ENCODE data around the gene LIPC.

The LIPC gene

DNA sequence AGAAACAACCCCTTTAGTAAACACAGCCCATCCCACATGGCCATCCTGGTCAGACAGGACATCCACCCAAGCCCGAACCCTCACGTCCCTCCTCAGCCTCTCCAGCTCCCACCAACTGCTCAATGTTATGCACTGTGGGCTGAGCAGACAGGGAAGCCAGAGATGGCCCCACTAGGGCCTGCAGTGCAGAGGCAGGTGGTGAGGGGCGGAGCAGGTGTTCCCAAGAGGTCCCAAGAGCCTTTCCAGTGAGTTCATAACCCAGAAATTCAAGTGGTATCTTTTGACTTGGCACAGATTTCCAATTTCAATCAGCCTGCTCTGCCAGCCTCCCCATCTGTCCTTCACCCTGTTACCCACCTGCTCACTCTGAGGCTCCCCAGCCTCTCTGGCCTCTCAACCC lies 130.3 kb downstream of the LIPC start:
- no peak overlapping the region for H3K9ac ChIP-seq (ENCODE audit: low read length)
- H3K4me1 ChIP-seq (ENCODE audit: control insufficient read depth, insufficient read depth, low read length): no peaks in the 10 kb centered on the region
- no peak overlapping the region for H3K4me3 ChIP-seq (ENCODE audit: low read length)
- no peak overlapping the region for H3K27ac ChIP-seq (ENCODE audit: low read depth, low read length)
- H3K36me3 ChIP-seq (ENCODE audit: control insufficient read depth, insufficient read depth, low read length): no peaks in the 10 kb centered on the region
- no peaks in the 10 kb centered on the region for H3K27me3 ChIP-seq (ENCODE audit: control insufficient read depth, insufficient read depth, low read length)

DNA sequence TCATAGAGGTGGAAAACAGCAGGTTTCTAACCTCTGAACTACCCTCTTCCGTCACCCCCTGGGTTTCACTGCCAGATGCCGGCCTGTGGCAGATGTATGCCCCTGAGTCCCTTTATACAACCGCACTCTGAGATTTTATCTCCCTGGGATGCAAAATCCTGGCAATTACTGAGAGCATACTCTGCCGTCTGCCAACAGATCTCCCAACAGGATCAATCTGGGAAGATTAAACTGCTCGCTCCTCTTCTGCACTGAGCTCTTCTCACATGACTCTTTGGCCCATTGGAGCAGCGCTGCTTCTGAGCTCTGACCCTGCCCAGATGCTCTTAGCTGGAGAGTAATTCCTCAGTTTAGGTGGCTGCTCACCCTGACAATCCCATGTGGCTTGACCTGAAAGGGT lies 133.2 kb downstream of the LIPC start:
- no peak overlapping the region for H3K27ac ChIP-seq (ENCODE audit: low read depth, low read length)
- H3K9ac ChIP-seq (ENCODE audit: low read length): no peak overlapping the region
- H3K4me3 ChIP-seq (ENCODE audit: low read length): no peak overlapping the region
- H3K27me3 ChIP-seq (ENCODE audit: control insufficient read depth, insufficient read depth, low read length): no peaks in the 10 kb centered on the region
- H3K4me1 ChIP-seq (ENCODE audit: control insufficient read depth, insufficient read depth, low read length): no peaks in the 10 kb centered on the region
- H3K36me3 ChIP-seq (ENCODE audit: control insufficient read depth, insufficient read depth, low read length): no peaks in the 10 kb centered on the region

- Histone ChIP-seq H3K4me1 (ENCODE audit: control insufficient read depth, insufficient read depth, low read length) (no peaks in the 10 kb centered on the region), H3K27ac (ENCODE audit: low read depth, low read length) (no peak overlapping the region), H3K27me3 (ENCODE audit: control insufficient read depth, insufficient read depth, low read length) (no peaks in the 10 kb centered on the region), H3K4me3 (ENCODE audit: low read length) (no peak overlapping the region), H3K36me3 (ENCODE audit: control insufficient read depth, insufficient read depth, low read length) (no peaks in the 10 kb centered on the region), H3K9ac (ENCODE audit: low read length) (no peak overlapping the region)
These were observed 133.8 kb downstream of the LIPC start for GRCh38 chr15:58565619-58566018.

- Histone ChIP-seq H3K27me3 (ENCODE audit: control insufficient read depth, insufficient read depth, low read length) (no peaks in the 10 kb centered on the region), H3K27ac (ENCODE audit: low read depth, low read length) (no peak overlapping the region), H3K36me3 (ENCODE audit: control insufficient read depth, insufficient read depth, low read length) (no peaks in the 10 kb centered on the region), H3K4me1 (ENCODE audit: control insufficient read depth, insufficient read depth, low read length) (no peaks in the 10 kb centered on the region), H3K4me3 (ENCODE audit: low read length) (no peak overlapping the region), H3K9ac (ENCODE audit: low read length) (no peak overlapping the region)
These were observed 134.2 kb downstream of the LIPC start for GRCh38 chr15:58566029-58566428.

DNA sequence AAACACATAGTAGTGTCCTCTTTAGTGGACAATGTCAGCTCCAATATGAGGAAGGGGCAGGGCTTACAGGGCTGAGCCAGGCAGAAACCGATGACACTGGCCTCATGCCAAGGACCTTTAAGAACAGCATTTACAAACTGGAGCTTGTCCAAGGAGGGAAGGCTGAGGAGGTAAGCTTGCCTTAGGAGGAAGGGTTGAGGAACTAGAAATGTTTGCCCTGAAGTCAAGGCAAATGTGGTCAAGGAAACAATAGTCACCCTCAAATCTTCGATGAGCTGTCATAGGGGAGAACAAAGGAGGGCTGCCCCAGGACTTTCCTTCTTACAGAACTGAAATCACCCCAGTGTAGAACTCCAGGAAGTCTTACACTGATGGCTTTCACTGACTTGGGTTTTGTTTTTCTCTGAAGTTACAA lies 136.4 kb downstream of the LIPC start:
- Histone ChIP-seq H3K27me3 (ENCODE audit: control insufficient read depth, insufficient read depth, low read length) (no peaks in the 10 kb centered on the region), H3K36me3 (ENCODE audit: control insufficient read depth, insufficient read depth, low read length) (no peaks in the 10 kb centered on the region), H3K4me1 (ENCODE audit: control insufficient read depth, insufficient read depth, low read length) (no peaks in the 10 kb centered on the region), H3K27ac (ENCODE audit: low read depth, low read length) (no peak overlapping the region), H3K9ac (ENCODE audit: low read length) (no peak overlapping the region), H3K4me3 (ENCODE audit: low read length) (no peak overlapping the region)

- no peaks in the 10 kb centered on the region for H3K36me3 ChIP-seq (ENCODE audit: control insufficient read depth, insufficient read depth, low read length)
- H3K4me3 ChIP-seq (ENCODE audit: low read length): no peak overlapping the region
- H3K4me1 ChIP-seq (ENCODE audit: control insufficient read depth, insufficient read depth, low read length): no peaks in the 10 kb centered on the region
- no peak overlapping the region for H3K27ac ChIP-seq (ENCODE audit: low read depth, low read length)
- no peak overlapping the region for H3K9ac ChIP-seq (ENCODE audit: low read length)
- no peaks in the 10 kb centered on the region for H3K27me3 ChIP-seq (ENCODE audit: control insufficient read depth, insufficient read depth, low read length)
These were observed 137.7 kb downstream of the LIPC start for GRCh38 chr15:58569455-58569854.

DNA sequence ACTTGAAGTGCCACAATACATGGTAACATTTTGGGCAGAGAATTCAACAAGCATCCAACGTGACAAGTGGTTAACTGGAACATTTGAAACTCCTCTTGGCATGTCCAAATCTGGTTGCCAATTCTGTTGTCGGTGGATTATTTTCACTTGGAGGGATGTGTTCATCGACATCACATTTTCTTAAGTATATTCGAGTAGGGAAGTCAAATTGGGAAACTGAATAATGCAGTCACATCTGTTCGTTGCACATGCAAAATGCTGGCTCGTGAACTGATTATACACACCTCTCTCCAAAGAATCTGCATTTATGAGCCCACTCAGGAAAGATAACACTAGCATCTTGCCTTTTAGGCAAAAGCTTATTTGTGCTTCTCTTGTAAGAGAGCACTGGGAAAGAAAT lies 139.7 kb downstream of the LIPC start:
- H3K9ac ChIP-seq (ENCODE audit: low read length): no peak overlapping the region
- no peak overlapping the region for H3K27ac ChIP-seq (ENCODE audit: low read depth, low read length)
- no peaks in the 10 kb centered on the region for H3K27me3 ChIP-seq (ENCODE audit: control insufficient read depth, insufficient read depth, low read length)

DNA sequence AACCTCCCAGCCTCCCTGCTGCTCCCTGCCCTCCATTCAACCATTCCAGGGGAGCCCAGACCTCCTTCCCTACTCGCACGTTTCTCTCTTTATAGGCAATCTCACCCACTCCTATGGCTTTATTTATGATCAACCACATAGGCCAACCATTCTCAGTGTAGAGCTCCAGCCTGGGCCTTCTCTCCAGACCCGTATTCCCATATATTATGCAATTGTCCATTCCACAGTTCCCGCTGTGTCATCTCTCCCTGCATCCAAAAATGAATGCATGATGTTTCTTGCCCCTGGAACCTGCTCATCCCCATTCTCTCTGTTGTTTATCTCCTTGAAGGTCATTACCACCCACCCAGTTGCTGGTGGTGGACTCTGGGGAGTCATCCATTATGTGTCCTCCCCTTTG lies 140.7 kb downstream of the LIPC start:
- no peak overlapping the region for H3K27ac ChIP-seq (ENCODE audit: low read depth, low read length)
- no peak overlapping the region for H3K9ac ChIP-seq (ENCODE audit: low read length)
- no peaks in the 10 kb centered on the region for H3K27me3 ChIP-seq (ENCODE audit: control insufficient read depth, insufficient read depth, low read length)
- H3K36me3 ChIP-seq (ENCODE audit: control insufficient read depth, insufficient read depth, low read length): no peaks in the 10 kb centered on the region
- H3K4me1 ChIP-seq (ENCODE audit: control insufficient read depth, insufficient read depth, low read length): no peaks in the 10 kb centered on the region
- H3K4me3 ChIP-seq (ENCODE audit: low read length): no peak overlapping the region

More for the DNA sequence above, 139.7 kb downstream of the LIPC start:
- no peaks in the 10 kb centered on the region for H3K36me3 ChIP-seq (ENCODE audit: control insufficient read depth, insufficient read depth, low read length)
- H3K4me1 ChIP-seq (ENCODE audit: control insufficient read depth, insufficient read depth, low read length): no peaks in the 10 kb centered on the region
- no peak overlapping the region for H3K4me3 ChIP-seq (ENCODE audit: low read length)

- Histone ChIP-seq H3K4me3 (ENCODE audit: low read length) (no peak overlapping the region), H3K4me1 (ENCODE audit: control insufficient read depth, insufficient read depth, low read length) (no peaks in the 10 kb centered on the region), H3K27ac (ENCODE audit: low read depth, low read length) (no peak overlapping the region), H3K27me3 (ENCODE audit: control insufficient read depth, insufficient read depth, low read length) (no peaks in the 10 kb centered on the region), H3K36me3 (ENCODE audit: control insufficient read depth, insufficient read depth, low read length) (no peaks in the 10 kb centered on the region), H3K9ac (ENCODE audit: low read length) (no peak overlapping the region)
These were observed 141.5 kb downstream of the LIPC start for GRCh38 chr15:58573270-58573669.

DNA sequence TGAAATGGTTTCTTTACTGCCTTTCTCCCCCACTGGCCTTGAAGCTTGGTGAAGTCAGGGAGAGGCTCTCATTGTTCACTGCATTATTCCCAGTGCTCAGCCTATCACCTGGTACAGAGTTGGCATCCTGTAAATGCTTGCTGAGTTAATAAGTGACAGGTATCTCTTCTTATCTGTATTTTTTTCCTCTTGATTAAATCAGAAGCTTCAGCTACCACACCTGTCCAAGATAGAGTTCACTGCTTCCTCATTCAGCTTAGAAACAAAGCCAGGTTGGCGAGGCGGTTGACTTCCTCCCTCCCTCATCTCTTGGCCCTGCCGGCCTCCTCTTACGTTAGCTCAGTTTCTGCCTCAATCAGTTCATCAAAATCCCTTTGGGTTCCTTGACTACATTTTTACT lies 142.8 kb downstream of the LIPC start:
- Histone ChIP-seq H3K27me3 (ENCODE audit: control insufficient read depth, insufficient read depth, low read length) (no peaks in the 10 kb centered on the region), H3K4me1 (ENCODE audit: control insufficient read depth, insufficient read depth, low read length) (no peaks in the 10 kb centered on the region), H3K9ac (ENCODE audit: low read length) (no peak overlapping the region), H3K4me3 (ENCODE audit: low read length) (no peak overlapping the region), H3K27ac (ENCODE audit: low read depth, low read length) (no peak overlapping the region), H3K36me3 (ENCODE audit: control insufficient read depth, insufficient read depth, low read length) (no peaks in the 10 kb centered on the region)

DNA sequence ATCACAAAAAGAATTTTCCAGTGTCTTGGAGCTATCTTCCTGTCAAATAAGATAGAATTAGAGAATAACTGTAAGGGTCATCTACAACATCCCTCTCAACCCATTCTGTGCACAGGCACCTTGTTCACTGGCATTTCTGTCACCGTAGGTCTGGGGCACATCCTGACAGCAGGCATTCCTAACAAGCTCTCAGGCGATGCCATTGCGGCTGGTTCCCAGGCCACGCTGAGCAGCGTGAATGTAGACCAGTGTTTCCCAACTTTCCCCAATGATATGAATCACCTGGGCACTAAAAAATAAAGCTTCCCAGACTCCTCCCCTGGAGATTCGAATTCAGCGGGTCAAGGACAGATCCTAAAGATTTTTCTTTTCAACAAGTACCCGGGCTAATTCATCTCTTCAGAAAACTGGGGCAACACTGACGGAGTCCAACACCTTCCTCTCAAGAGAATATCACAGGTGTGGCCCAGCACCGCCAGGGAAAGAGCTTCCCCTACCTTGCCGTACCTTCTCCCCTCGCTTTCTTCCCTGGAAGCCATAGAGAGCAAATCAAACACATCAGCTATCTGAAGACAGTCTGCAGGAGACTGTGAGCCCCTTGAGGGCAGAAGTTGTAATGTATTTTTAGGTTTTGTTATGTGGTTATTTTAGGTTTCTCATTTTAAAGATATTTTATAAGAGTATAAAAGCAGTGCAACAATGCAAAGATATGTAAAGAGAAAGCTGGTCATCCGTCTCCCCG lies 143.4 kb downstream of the LIPC start:
- no peaks in the 10 kb centered on the region for H3K27me3 ChIP-seq (ENCODE audit: control insufficient read depth, insufficient read depth, low read length)
- no peak overlapping the region for H3K27ac ChIP-seq (ENCODE audit: low read depth, low read length)
- H3K4me1 ChIP-seq (ENCODE audit: control insufficient read depth, insufficient read depth, low read length): no peaks in the 10 kb centered on the region
- H3K9ac ChIP-seq (ENCODE audit: low read length): no peak overlapping the region
- no peak overlapping the region for H3K4me3 ChIP-seq (ENCODE audit: low read length)
- H3K36me3 ChIP-seq (ENCODE audit: control insufficient read depth, insufficient read depth, low read length): no peaks in the 10 kb centered on the region

- Histone ChIP-seq H3K4me1 (ENCODE audit: control insufficient read depth, insufficient read depth, low read length) (no peaks in the 10 kb centered on the region), H3K27me3 (ENCODE audit: control insufficient read depth, insufficient read depth, low read length) (no peaks in the 10 kb centered on the region), H3K36me3 (ENCODE audit: control insufficient read depth, insufficient read depth, low read length) (no peaks in the 10 kb centered on the region), H3K9ac (ENCODE audit: low read length) (no peak overlapping the region), H3K27ac (ENCODE audit: low read depth, low read length) (no peak overlapping the region), H3K4me3 (ENCODE audit: low read length) (no peak overlapping the region)
These were observed 144.9 kb downstream of the LIPC start for GRCh38 chr15:58576657-58577056.

DNA sequence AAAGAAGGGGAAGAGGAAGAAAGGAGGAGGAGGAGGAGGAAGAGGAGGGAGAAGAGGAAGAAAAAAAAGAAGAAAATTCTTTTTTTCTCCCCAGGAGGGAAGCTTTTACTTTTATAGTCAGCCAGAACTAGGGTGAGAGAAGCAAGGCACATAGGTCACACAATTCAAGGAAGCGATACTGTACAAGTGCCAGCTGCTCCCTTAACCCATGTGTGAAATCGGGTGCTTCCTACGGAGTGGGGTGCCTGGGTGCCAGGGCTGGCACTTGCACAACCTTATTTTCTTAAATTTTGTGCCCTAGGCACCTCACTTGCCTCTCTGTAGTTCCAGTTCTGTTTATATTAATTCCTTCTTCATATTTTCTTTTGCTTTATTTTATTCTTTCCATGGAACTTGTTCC lies 150.4 kb downstream of the LIPC start:
- no peak overlapping the region for H3K4me3 ChIP-seq (ENCODE audit: low read length)
- no peaks in the 10 kb centered on the region for H3K27me3 ChIP-seq (ENCODE audit: control insufficient read depth, insufficient read depth, low read length)
- H3K9ac ChIP-seq (ENCODE audit: low read length): no peak overlapping the region
- no peaks in the 10 kb centered on the region for H3K36me3 ChIP-seq (ENCODE audit: control insufficient read depth, insufficient read depth, low read length)
- no peaks in the 10 kb centered on the region for H3K4me1 ChIP-seq (ENCODE audit: control insufficient read depth, insufficient read depth, low read length)
- no peak overlapping the region for H3K27ac ChIP-seq (ENCODE audit: low read depth, low read length)
